HG02642 (cell line): ENCODE measurements around the gene UBAC2.

ENCODE experiments used
- ATAC-seq: cut with Tn5 transposase; IDR thresholded peaks from one replicate; pipeline ENCODE4 v1.9.1; 2021; ENCODE audit warnings: mild to moderate bottlenecking; ENCODE audit not compliant: unreplicated experiment, poor library complexity

UBAC2 gene, protein sequence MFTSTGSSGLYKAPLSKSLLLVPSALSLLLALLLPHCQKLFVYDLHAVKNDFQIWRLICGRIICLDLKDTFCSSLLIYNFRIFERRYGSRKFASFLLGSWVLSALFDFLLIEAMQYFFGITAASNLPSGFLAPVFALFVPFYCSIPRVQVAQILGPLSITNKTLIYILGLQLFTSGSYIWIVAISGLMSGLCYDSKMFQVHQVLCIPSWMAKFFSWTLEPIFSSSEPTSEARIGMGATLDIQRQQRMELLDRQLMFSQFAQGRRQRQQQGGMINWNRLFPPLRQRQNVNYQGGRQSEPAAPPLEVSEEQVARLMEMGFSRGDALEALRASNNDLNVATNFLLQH

DNA sequence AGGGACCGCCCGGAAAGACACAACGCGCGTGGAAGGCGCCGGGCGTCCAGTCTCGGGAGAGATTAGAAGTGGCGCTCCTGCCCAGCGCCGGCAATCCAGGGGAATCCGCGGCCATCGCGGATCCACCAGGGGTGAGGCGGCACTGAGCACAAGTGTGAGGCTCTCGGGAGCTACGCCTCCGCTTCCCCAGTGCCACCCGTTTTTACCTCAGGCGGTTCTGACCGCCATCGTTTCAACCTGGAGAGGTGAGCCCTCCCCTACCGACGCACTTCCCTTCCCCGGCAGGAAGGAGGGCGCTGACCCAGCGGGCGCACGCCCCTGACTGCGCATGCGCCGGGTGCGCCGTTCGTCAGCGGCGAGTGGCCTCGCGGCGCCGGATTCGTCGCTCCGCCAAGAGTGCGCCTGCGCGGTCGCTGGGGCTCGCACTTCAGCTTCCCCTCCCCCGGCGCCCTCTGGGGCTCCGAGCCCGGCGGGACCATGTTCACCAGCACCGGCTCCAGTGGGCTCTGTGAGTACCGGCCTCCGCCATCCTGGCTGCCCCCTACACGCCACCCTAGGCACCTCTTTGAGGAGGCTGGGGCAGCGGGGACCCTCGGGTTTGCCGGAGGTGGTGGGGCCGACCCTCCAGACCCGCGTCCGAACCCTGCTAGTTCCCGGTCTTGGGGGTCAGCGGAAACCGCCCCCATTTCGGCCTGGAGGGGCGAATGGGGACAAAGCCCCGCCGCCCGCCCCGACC, at the start of gene UBAC2:
Gene UBAC2 (plus strand): TSS at position 423 of the 736 bp plus-strand sequence. CDS start 55 bp downstream, at position 478.
- ATAC-seq, result peak; percentile 82

DNA sequence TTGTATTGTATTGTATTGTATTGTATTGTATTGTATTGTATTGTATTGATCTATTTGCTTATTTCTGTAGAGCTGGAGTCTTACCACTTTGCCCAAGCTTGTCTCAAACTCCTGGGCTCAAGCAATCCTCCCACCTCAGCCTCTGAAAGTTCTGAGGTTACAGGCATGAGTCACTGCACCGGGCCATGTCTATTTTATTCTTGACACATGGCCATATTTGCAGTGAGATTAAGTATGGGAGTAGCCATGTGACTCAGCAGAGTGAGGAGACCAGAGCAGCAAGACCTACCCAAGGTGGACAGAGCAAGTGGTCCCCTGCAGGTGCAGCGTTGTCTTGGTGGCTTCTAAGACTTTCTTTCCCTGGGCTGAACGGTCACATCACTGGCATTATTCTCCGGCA, 49.1 kb upstream of the UBAC2 start:
- peak; percentile 90 for ATAC-seq

DNA sequence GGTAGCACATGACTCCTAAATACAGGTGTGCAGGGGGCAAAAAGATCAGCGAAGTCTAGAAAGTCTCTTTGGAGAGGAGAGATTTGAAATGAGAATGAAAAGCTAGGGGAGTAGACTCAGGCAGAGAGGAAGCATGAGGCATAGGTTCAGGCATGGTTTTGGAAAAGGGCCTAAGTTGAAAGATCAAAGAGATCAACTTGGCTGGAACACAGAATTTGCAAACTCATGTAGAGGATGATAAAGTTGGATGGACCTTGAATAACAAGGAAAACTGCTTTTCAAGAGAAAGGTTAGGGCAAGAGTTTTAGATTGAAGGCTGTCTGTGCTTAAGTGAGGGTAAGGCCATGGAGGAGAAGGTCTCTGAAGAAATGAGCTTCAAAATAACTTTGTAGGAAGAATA, 47.4 kb upstream of the UBAC2 start:
- no peak for ATAC-seq

DNA sequence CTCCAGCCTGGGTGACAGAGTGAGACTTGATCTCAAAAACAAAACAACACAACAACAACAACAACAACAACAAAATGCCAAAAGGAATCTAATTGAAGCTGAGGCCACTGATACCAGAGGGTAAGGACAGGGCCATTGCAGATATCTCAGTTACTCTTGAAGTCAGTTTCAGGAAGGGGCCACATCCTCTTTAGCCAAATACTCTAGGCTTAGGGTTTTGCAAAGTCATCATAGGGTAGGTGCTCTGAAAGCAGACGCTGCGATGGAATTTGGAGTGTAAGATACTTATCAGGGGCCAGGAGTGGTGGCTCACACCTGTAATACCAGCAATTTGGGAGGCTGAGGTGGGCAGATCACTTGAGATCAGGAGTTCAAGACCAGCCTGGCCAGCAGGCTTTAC, 46.6 kb upstream of the UBAC2 start:
- no peak for ATAC-seq

DNA sequence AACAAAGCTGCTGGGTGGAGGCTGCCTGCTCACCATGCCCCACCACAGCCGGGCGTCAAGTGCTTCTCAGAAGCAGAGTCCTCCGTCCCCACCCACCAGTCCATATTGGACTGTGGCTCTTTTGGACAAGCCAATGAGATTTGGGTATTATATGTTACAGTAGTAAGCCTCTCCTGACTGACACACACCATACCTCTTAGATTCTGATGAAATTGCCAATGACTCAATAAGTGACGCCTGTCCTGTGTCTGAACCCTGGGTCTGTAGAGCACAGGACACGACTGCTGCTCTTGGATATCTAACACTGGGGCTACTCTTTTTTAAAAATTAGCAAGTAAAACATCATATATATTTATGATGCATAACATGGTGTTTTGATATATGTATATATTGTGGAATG, 44.8 kb upstream of the UBAC2 start:
- ATAC-seq, result no peak

DNA sequence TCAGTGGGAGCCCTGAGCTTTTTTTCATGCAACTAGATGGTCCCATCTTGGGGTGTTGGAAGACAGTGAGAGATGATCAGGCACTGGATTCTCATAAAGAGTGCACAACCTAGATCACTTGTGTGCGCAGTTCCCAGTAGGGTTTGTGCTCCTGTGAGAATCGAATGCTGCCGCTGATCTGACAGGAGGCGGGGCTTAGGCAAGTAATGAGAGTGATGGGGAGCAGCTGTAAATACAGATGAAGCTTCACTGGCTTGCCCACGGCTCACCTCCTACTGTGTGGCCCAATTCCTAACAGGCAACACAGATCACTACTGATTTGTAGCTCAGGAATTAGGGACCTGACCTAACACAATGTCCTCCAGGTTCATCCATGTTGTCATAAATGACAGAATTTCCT, 43.6 kb upstream of the UBAC2 start:
- ATAC-seq, result no peak

DNA sequence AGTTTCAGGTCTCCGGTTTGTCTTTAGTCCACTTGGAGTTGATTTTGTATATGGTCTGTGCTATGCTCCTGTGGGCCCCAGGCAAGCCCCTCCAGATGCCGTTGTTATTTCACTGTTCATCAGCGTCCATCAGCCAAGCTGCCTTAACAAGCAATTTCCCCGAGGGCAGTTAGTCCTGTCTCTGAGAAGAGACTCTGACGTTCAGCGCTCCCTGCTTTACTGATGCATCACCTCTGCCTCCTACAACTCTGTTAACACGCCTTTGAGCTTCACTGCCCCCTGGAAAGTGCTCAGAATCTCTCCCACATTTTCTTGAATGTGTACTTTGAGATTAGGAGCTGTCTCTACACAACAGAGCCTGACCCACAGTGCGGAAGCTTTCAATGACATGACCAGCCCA, 41.8 kb upstream of the UBAC2 start:
- ATAC-seq, result no peak

DNA sequence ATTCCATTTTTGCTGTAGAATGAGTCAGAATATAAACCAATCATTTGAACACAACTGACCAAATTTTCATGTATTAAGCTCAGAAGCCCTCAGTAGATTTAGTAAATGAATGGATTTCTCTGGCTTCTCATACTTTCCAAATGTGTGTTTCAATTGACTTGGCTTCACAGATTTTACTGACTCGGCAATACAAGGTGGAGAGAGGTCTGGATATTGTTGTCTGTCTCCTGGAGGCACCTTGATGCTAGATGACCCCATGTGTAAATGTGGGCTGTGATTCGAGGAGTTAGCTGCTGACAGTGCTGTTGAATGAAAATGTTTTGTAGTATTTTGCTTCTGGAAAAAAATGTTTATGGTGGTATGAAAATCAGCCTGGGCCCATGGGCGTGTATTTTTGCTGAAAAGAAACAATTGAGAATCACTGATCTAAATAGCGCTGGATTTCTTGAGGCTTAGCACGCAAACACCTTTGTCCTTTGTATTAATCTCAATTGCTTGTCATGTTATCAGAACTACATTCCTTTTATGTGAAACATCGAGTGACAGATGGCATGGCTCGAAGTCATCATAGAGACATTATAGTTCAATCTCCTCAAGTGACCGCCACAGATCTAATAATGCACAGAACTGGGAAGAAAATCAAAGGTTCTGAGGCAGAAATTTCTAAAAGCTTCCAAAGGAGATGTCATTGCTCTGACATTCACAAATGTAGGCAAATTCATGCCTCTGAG, 41.2 kb upstream of the UBAC2 start:
- no peak for ATAC-seq

DNA sequence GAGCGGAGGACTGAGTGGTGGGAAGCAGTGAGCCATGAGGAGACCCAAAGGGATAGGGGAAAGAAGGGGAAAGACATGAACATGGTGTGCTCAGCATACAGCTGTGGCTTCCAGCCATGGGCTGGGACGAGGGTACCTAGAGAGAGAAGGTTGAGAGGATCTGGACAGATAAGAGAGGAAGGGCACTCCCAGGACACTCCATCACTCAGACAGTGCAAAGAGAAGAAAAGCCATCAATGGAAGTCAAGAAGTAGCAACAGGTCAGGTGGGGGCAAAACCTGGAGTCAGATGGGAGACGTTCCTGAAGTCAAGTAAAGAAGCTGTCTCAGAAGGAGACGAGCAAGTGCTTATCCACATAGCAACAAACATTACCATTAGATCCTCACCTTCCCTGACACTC, 40.2 kb upstream of the UBAC2 start:
- no peak for ATAC-seq

DNA sequence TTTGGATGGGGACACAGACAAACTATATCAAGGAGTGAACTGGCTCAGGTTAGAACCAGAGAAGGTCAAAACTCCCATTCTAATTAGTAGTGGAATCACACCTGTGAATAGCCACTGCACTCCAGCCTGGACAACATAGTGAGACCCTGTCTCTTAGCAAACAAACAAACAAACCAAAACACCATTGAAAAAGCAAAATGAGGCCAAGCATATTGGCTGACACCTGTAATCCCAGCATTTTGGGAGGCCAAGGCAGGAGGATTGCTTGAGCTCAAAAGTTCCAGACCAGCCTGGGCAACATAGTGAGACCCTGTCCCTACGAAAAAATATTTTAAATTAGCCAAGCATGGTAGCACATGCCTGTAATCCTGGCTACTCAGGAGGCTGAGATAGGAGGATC, 39.1 kb upstream of the UBAC2 start:
- ATAC-seq, result no peak

DNA sequence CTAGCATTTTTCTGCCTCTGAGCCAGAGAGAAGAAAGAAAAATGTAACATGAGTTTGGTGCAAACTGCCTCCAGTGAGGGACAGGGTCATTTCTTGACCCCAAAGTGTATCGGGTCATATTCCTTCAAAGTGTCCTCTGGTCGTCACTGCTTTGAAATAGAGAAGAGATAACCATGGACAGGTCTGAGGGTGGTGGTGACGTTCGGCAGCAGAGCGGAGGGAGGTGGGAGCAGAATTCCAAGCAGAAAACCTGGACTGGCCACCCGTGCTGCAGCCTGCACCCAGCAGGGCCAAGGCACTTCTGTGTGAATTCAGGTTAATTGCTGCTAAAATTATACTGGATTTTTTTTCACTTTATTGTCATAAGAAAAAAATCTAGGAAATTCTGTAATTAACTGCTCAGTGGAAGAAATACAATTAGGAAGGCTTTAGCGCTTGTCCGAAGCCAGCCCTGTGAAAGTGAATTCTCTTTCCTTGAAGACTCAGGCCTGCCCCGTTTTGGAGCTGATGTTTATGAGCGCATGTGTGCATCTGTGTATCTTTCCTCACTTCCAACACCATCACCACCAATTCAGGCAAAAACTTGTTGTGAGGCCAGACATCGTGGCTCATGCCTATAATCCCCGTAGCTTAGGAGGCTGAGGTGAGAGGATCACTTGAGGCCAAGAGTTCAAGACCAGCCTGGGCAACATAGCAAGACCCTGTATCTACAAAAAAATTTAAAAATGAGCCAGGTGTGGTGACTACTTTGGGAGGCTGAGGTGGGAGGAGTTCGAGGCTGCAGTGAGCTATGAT, 37.9 kb upstream of the UBAC2 start:
- no peak for ATAC-seq

DNA sequence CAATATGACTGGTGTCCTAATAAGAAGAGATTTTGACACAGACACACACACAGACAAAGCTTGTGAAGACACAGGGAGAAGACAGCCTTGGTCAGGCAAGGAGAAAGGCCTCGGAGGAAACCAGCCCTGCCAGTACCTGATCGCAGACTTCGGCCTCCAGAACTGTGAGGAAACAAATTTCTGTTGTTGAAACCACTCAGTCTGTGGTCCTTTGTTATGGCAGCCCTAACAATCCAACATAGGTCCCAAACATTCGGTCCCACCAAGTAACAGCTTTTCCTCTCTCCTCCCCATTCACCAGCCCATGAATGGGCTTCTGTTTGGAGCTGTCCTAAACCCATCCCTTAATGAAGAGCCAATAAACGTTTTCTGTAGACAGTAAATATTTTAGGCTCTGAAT, 36.4 kb upstream of the UBAC2 start:
- ATAC-seq, result no peak

DNA sequence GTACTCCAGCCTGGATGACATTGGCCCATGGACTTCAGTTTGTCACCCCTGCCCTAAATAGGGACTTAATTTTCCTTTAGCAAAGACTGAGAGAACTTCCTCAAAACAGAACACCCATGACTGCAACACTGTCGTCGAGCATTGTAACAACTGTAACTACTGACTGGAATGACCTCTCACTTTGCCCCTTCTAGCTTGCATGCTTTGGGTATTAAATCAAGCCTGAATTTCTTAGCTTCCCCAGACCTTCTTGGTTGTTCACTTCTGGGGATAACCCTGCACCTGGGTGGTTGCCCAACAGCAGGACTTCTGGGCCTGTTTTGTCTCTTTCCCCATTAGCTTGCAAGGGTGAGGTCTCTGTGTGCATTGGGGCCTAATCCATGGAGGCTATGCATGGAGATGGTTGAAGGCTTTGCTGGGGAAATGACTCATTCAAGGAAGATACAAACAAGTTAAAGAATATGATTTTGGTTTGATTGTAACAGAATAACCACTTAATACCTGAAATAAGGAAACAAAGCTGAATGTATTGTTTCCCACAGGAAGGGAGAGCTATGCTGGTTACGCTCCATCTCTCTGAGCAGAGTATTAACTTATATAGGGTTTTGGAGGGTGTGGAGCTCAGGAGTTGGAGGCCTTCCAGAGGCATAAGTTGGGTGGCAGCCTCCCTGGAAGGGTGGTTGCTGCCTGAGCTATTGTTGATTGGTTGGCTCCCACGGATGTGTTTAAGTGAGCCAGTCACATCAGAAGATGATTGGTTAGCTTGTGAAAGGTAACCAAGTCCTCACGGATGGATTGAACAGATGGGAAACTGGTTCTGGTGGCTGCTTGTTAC, 34.7 kb upstream of the UBAC2 start:
- no peak for ATAC-seq

DNA sequence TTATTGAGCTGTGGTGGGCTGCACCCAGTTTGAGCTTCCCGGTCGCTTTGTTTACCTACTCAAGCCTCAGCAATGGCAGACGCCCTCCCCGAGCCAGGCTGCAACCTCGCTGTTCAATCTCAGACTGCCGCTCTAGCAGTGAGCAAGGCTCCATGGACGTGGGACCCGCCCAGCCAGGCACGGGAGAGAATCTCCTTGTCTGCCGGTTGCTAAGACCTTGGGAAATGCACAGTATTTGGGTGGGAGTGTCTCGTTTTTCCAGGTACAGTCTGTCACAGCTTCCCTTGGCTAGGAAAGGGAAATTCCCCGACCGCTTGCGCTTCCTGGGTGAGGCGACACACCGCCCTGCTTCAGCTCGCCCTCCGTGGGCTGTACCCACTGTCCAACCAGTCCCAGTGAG, 27.7 kb upstream of the UBAC2 start:
- no peak for ATAC-seq

DNA sequence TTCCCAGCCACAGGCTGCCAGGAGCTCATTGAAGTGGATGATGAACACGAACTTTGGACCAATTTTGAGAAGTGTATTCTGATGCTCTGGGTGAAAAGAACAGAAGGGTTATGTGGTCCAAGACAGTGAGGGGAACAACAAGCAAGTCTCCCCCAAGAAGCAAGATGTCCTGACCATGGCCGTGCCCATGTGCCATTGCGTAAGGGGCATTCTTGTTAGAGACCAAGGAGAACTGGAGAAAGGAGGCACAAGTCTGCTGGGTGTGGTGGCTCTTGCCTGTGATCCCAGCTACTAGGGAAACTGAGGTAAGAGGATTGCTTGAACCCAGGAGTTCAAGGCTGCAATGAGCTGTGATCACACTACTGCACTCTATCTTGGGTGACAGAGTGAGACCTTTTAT, 27.0 kb upstream of the UBAC2 start:
- ATAC-seq, result no peak

DNA sequence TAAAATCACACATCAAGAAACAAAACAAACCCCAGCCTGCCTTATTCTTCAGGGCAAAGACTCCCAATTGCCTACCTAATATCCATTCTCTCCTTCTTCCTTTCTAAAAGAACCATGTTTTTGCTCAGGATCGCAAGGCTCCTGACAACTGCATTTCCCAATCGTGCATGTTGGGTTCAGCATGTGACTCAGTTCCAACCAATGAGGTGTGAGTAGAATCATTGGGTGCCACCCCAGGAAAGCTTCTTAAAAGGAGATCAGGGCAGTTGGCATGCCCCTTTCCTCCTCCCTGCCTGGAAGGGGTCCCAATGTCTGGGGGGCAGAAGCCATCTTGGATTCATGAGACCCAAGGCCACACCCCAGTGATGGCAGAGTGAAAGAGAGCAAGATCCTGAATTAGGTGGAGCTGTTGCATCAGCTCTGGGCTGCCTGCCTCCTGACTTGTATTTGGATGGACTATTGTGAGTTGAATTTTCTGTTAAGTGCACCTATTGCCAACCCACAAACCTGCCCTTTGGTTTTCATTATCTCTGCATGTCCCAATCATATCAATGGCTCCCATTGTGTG, 26.0 kb upstream of the UBAC2 start:
- ATAC-seq, result no peak

DNA sequence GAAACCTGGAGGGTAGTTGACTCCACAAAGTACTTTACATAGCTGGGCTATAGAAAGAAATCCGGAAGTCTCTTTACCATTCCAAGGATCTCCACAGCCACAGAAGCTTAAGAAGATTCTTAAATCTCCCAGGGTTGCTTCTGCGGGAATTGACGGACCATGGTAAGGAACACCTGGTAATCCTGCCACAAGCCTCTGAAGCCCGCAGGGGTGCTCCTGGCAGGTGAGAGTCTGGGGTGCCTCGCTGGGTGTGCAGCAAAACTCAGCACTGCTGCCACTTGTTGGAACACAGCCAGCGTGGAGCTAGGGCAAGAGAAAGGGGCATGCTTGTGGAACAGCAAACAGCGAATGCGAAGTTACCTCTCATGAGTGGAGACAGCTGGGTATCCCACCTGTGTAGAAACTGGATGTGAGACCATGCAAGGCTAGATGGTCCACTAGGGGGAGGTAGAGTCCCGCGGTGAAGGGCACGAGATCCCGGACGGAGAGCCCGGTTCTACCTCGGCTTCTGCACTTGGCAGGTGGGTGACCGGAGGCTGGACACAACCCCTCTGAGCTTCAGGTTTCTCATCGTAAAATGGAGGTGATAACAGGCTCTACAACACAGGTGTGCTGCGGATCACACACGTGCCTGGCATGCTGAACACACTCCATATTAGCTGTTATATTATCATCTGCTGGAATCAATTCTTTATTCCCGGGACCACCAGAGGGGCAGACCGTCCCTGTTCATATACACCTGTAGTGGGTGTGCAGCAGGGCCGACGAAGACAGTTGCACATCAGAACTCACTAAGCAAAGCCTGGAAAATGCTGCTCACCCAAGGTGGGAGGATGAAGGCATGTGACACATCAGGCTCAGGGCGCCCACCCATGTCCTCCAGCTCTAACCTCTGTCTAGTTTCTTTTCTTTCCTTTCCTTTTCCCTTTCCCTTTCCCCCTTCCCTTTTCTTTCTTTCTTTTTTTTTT, 24.1 kb upstream of the UBAC2 start:
- peak; percentile 84 for ATAC-seq

DNA sequence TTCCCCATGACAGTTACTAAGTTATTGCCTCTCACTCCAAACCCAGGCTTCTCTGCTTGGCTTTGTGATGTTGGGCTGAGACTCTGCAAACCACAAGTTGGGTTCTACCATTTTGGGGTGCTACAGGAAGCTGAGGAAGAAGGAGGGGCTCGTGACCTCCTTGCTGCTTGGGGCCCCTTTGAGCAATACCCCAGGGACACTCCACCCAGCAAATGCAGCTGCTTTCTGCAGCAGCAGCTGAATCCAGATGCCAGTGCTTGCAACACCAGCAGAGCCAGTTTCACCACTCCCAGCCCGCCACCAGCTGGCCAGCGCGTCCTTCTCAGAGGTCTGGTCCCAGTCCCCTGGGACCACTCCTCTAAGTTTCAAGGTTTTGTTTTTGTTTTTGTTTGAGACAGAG, 22.0 kb upstream of the UBAC2 start:
- ATAC-seq, result peak; percentile 53
